ENCODE measurements around the gene DLG4. TPM values are rescaled to one million over a fixed set of nuclear protein-coding genes. Genes with fewer than 3 reads are reported as not detected.

DLG4 gene
- total RNA-seq, 1 donor from 2014 or later: 36.5 TPM

DNA sequence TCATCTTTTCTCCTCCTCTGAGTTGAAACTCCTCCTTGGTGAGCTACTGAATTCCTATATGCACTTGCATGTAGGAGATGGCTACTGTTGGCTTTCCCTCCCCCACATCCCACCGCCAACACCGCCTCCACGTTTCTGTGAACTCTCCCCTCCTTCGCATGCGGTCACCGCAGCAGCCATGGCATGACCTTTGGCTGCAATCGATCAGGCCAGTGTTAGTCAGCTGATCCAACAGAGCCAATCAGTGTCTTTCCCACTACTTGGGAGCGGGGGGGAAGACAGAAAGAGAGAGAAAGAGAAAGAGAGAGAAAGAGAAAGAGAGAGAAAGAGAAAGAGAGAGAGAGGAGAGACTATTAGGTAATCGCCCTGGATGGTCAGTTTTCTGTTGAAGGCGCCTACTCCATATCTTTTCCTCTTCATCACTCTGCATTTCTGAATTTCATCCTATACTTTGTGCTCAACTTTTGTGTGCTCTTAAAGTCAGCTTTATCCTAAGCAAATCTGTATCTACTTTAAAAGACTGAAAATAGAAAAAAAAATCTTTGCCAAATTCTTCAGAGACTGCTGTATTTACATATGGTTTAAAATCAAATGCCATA, 63.2 kb downstream of the DLG4 start:
- DNase-seq (ENCODE audit: low spot score): peak; percentile 46

GRCh38 chr17:7147772-7148171, 71.9 kb downstream of the DLG4 start:
- no peak for DNase-seq (ENCODE audit: low spot score)

DNA sequence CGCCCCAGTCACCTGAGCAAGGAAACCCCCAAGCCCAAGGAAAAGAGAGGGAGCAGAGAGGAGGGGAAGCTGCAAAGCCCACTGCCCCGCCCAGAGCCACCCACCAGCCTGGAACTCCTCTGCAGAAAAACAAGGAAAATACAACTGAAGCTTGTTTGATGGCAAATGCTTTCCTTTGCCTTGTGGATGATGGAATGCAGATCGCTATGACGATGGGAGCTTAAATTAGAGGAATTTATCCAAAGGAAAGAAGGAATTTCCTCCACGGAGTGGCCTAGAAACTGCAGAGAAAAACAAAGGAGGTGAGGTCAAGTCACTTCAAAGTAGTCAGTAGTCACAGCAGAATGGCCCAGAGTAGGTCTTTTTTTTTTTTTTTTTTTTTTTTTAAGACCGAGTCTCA, 73.5 kb downstream of the DLG4 start:
- DNase-seq (ENCODE audit: low spot score): no peak

DNA sequence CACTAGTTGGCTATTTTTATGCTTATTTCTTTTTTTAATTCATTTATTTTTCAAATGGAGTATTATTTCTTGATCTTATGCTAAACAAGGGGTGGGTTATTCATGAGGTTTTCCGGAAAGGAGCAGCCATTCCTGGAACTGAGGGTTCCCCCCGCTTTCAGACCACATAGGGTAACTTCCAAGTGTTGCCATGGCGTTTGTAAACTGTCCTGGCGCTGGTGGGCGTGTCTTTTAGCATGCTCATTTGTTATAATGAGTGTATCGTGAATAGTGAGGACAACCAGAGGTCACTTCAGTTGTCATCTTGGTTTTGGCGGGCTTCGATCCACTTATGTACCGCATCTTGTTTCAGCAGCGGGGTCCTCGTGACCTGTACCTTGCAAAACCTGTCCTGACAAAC, 75.4 kb downstream of the DLG4 start:
- DNase-seq (ENCODE audit: low spot score): no peak

GRCh38 chr17:7141824-7142223, 77.8 kb downstream of the DLG4 start:
- DNase-seq (ENCODE audit: low spot score): peak; percentile 75

- no peak for DNase-seq (ENCODE audit: low spot score)
Measured at GRCh38 chr17:7139400-7139799, 80.2 kb downstream of the DLG4 start.

DNA sequence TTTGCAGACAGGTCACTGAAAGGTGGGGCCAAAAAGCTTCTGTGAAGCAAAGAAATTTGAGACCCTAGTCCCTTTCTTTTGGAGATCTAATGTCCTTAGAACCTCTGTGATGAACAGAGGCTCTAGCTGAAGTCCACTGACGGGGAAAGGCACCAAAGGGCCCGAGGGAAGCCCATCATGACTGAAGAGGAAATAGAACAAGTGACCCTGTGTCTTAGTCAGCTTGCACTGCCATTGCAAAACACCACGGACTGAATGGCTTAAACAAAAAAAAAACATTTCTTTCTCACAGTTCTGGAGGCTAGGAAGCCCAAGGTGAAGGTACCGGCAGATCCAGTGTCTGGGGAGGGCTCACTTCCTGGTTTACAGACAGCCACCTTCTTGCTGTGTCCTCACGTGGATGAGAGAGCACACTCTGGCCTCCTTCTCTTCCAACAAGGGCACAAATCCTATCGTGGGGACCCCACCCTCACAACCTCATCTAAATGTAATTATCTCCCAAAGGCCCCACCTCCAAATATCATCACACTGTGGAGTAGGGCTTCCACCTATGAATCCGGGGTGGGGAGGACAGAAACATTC, 80.7 kb downstream of the DLG4 start:
- DNase-seq (ENCODE audit: low spot score): no peak

DNA sequence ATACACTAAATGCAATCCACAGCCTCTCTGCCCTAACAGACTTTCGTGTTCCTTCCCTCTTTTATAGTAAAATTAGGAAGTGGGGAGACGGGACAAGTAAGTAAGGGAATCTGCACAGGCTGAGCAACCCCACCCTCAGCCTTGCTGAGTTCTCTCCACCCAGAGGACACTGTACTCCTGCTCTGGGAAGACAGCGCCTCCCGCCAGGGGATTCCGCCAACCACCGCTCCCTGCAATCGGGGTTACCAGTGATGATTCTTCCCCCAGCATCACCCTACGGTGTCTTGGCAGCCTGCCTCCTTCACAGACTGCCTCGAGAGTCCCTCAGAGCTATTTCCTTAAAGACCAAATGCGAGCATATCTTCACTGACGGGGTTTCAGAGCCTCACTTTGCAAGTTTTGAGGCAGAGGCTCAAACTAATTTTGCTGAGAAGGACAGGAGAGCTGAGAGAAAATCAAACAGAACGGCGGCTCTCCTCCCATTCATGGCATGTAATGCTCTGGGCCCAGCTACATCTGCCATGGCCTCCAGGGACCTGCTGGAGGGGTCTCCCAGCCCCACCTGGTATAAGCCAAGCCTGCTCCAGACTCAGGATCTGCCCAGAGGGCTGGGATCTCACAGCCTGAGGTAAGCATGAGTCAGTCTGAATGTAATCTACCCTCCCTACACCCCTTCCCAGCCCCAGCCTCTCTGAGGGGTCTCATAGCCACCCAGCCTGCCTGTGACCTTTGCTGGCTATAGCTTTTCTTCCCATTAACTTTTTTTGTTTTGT, 82.3 kb downstream of the DLG4 start:
- DNase-seq (ENCODE audit: low spot score): no peak

Other genes with a start within 250 kb of the DLG4 start
- not detected for gene ALOX12, start 223.8 kb downstream of the DLG4 start, total RNA-seq
- 228 TPM for gene RNASEK, start 207.2 kb downstream of the DLG4 start, total RNA-seq
- gene BCL6B, start 196.8 kb downstream of the DLG4 start, total RNA-seq: 6.2 TPM
- 44.4 TPM for gene SLC16A13, start 183.8 kb downstream of the DLG4 start, total RNA-seq
- gene SLC16A11, start 175.7 kb downstream of the DLG4 start, total RNA-seq: 4.5 TPM
- gene CLEC10A, start 139.6 kb downstream of the DLG4 start, total RNA-seq: 8.3 TPM
- gene ASGR2, start 105.0 kb downstream of the DLG4 start, total RNA-seq: 45.5 TPM
- gene ASGR1, start 40.5 kb downstream of the DLG4 start, total RNA-seq: 5.0 TPM
- 914 TPM for gene ACADVL, start 102 bp upstream of the DLG4 start, total RNA-seq
- gene DVL2, start 14.7 kb upstream of the DLG4 start, total RNA-seq: 60.9 TPM
- 32.3 TPM for gene PHF23, start 19.6 kb upstream of the DLG4 start, total RNA-seq
- 587 TPM for gene GABARAP, start 22.6 kb upstream of the DLG4 start, total RNA-seq
- 107 TPM for gene CTDNEP1, start 31.9 kb upstream of the DLG4 start, total RNA-seq
- 47.9 TPM for gene ELP5, start 32.4 kb upstream of the DLG4 start, total RNA-seq
- gene CLDN7, start 42.6 kb upstream of the DLG4 start, total RNA-seq: 248 TPM
- 7.6 TPM for gene SLC2A4, start 61.9 kb upstream of the DLG4 start, total RNA-seq
- 1.4 TPM for gene YBX2, start 74.8 kb upstream of the DLG4 start, total RNA-seq
- gene EIF5A, start 87.8 kb upstream of the DLG4 start, total RNA-seq: 233 TPM
- gene GPS2, start 95.5 kb upstream of the DLG4 start, total RNA-seq: 71.8 TPM
- gene NEURL4, start 109.5 kb upstream of the DLG4 start, total RNA-seq: 50.3 TPM
- gene ACAP1, start 116.7 kb upstream of the DLG4 start, total RNA-seq: 24.2 TPM
- 15.3 TPM for gene KCTD11, start 132.3 kb upstream of the DLG4 start, total RNA-seq
- not detected for gene TMEM95, start 135.3 kb upstream of the DLG4 start, total RNA-seq
- 11.7 TPM for gene TNK1, start 161.3 kb upstream of the DLG4 start, total RNA-seq
- gene PLSCR3, start 174.7 kb upstream of the DLG4 start, total RNA-seq: 39.7 TPM
- gene TMEM256, start 184.3 kb upstream of the DLG4 start, total RNA-seq: 67.5 TPM
- 35.2 TPM for gene NLGN2, start 188.0 kb upstream of the DLG4 start, total RNA-seq
- not detected for gene SPEM1, start 200.5 kb upstream of the DLG4 start, total RNA-seq
- gene SPEM2, start 205.8 kb upstream of the DLG4 start, total RNA-seq: not detected
- not detected for gene SPEM3, start 209.0 kb upstream of the DLG4 start, total RNA-seq
- 14.3 TPM for gene TMEM102, start 215.6 kb upstream of the DLG4 start, total RNA-seq
- 2.7 TPM for gene FGF11, start 219.7 kb upstream of the DLG4 start, total RNA-seq
- 10.0 TPM for gene CHRNB1, start 225.2 kb upstream of the DLG4 start, total RNA-seq